HG03139 (cell line): ENCODE measurements around the gene EXOSC6.
A peak's percentile ranks its signal among the peaks of the same experiment; 100 is the strongest.
"Not testable (repeated sequence)": the region's sequence is repeated elsewhere in the genome, so short reads cannot be mapped to it uniquely, and the experiment has no call there.

Experiments used
- ATAC-seq: cut with Tn5 transposase; IDR thresholded peaks from one replicate; pipeline ENCODE4 v1.9.1; 2021; ENCODE audit not compliant: unreplicated experiment

The EXOSC6 gene

GRCh38 chr16:70251629-70252354 is at the start of gene EXOSC6:
EXOSC6 (minus strand) TSS chr16:70251940; CDS start chr16:70251900, 40 bp downstream.
- ATAC-seq, result peak; percentile 75

- ATAC-seq, result no peak
These were observed 49.4 kb upstream of the EXOSC6 start for GRCh38 chr16:70301121-70301520.

- ATAC-seq, result peak; percentile 78
These were observed 47.5 kb upstream of the EXOSC6 start, which contains the start of gene DDX19B for GRCh38 chr16:70298988-70299938. DDX19B (plus strand) TSS chr16:70299186; CDS start chr16:70299298, 112 bp downstream.

GRCh38 chr16:70295634-70296033 is 43.9 kb upstream of the EXOSC6 start:
- no peak for ATAC-seq

- ATAC-seq, result no peak
These were observed 42.8 kb upstream of the EXOSC6 start for GRCh38 chr16:70294385-70295025.

- not testable (repeated sequence) for ATAC-seq
These were observed 40.4 kb upstream of the EXOSC6 start for GRCh38 chr16:70292148-70292547.

GRCh38 chr16:70290949-70291519 is 39.3 kb upstream of the EXOSC6 start:
- no peak for ATAC-seq

GRCh38 chr16:70289229-70290094 is 37.7 kb upstream of the EXOSC6 start, which contains the start of gene AARS1:
AARS1 (minus strand) TSS chr16:70289506; CDS start chr16:70282763, 6,743 bp downstream.
- ATAC-seq, result peak; percentile 94

- ATAC-seq, result not testable (repeated sequence)
These were observed 35.7 kb upstream of the EXOSC6 start for GRCh38 chr16:70287304-70287971.

- ATAC-seq, result no peak
These were observed 24.7 kb upstream of the EXOSC6 start for GRCh38 chr16:70276392-70276791.

- ATAC-seq, result no peak
These were observed 20.0 kb upstream of the EXOSC6 start for GRCh38 chr16:70271696-70272095.

GRCh38 chr16:70270176-70270575 is 18.4 kb upstream of the EXOSC6 start:
- ATAC-seq, result no peak

- ATAC-seq, result no peak
These were observed 17.7 kb upstream of the EXOSC6 start for GRCh38 chr16:70269471-70269870.

- not testable (repeated sequence) for ATAC-seq
These were observed 16.2 kb upstream of the EXOSC6 start for GRCh38 chr16:70267922-70268321.

- no peak for ATAC-seq
These were observed 15.8 kb upstream of the EXOSC6 start for GRCh38 chr16:70267516-70267915.

GRCh38 chr16:70259903-70260302 is 8.2 kb upstream of the EXOSC6 start:
- ATAC-seq, result not testable (repeated sequence)

GRCh38 chr16:70258946-70259345 is 7.2 kb upstream of the EXOSC6 start:
- no peak for ATAC-seq

- no peak for ATAC-seq
These were observed 6.3 kb upstream of the EXOSC6 start for GRCh38 chr16:70258065-70258464.

- ATAC-seq, result no peak
These were observed 5.7 kb upstream of the EXOSC6 start for GRCh38 chr16:70257391-70257790.
